K562 (cell line): ENCODE measurements around the gene SNX33.

ENCODE experiments used
- SMARCB1 ChIP-seq: IDR thresholded peaks from 2 replicates; pipeline ENCODE4 v1.6.1; 2011; ENCODE audit warnings: improper control_type of control experiment, low read depth; ENCODE audit not compliant: insufficient read length
- SP1 ChIP-seq: sonication (generic); formaldehyde crosslinking; IDR thresholded peaks from 2 replicates; pipeline ENCODE4 v1.8.1; 2022; ENCODE audit warnings: mild to moderate bottlenecking, missing genetic modification reagents
- TF ChIP-seq, protein P1 (sequence below): fragments of 250-450 bp; sonication (Bioruptor Pico); IDR thresholded peaks from 2 replicates; pipeline ENCODE4 v1.8.0; 2021; ENCODE audit warnings: mild to moderate bottlenecking, moderate library complexity

DNA sequence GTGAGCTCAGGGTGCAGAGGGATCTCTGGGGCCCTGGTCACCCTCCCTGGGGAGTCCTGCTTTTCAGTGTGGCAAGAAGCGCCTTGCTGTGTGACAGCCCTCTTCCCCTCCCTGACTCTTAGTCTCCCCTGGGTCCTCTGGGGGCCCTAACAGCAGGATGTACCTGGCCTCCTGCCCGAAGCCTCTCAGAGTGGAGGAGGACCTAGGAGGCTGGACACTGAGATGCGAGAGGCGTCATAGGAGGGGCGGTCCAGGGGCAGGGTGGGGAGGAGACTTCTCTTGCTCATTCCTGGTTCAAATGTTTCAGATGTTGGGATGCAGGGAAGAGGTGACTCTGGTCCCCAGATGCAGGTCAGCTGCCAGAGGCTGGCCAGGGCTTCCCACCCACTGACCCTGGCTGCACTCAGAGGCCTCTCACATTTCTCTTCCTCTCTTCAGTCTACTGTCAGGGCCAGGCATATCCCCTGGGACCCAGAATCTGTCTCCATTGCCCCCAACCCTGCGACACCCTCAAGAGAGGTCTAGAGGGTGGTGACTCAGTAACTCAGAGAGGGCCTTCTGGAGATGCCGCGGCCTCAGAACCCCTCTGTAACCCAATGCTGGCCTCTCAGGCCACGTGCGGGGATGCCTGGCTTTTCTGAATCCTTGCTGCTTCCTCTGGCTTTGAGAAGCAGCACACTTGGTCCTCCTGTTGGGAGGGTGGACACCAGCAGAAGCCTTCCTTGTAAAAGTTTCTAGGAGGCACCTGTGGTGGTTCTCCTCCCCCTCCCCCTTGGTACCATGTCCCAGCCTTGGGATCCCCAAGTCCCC, 25.9 kb downstream of the SNX33 start:
- TF ChIP-seq, protein P1, sequence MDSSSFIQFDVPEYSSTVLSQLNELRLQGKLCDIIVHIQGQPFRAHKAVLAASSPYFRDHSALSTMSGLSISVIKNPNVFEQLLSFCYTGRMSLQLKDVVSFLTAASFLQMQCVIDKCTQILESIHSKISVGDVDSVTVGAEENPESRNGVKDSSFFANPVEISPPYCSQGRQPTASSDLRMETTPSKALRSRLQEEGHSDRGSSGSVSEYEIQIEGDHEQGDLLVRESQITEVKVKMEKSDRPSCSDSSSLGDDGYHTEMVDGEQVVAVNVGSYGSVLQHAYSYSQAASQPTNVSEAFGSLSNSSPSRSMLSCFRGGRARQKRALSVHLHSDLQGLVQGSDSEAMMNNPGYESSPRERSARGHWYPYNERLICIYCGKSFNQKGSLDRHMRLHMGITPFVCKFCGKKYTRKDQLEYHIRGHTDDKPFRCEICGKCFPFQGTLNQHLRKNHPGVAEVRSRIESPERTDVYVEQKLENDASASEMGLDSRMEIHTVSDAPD, result no peak
- TF ChIP-seq SP1 (CRISPR knock-in tag), result no peak
- no peak for TF ChIP-seq SMARCB1
